Stomach (tissue), 4 donors: ENCODE data around the gene ERCC6.

Experiments used
- EP300 ChIP-seq: sonication (generic); formaldehyde crosslinking; IDR thresholded peaks from one replicate; pipeline ENCODE4 v1.6.1; 2017; ENCODE audit warnings: antibody characterized with exemption
- POLR2A ChIP-seq, 4 donors: fragments of 450-650 bp; IDR thresholded peaks; one replicate each; pipeline ENCODE4 v1.6.1; 2016; ENCODE audit warnings: antibody characterized with exemption in 4 of 4, control low read depth in 2 of 4, mild to moderate bottlenecking in 1 of 4, moderate library complexity in 1 of 4
- POLR2AphosphoS5 ChIP-seq, 3 donors: sonication (generic); formaldehyde crosslinking; IDR thresholded peaks; one replicate each; pipeline ENCODE4 v1.6.1; 2016; ENCODE audit warnings: antibody characterized with exemption in 3 of 3
- TF ChIP-seq, protein P1 (sequence below), 7 experiments: fragments of 450-650 bp in 4 of 7; fragments of 200-600 bp in 3 of 7; sonication (generic) in 3 of 7; IDR thresholded peaks; one replicate each; pipeline ENCODE4 v1.5.1; 2016 to 2019; ENCODE audit warnings: antibody characterized with exemption in 7 of 7, control low read depth in 2 of 7, mild to moderate bottlenecking in 1 of 7

DNA sequence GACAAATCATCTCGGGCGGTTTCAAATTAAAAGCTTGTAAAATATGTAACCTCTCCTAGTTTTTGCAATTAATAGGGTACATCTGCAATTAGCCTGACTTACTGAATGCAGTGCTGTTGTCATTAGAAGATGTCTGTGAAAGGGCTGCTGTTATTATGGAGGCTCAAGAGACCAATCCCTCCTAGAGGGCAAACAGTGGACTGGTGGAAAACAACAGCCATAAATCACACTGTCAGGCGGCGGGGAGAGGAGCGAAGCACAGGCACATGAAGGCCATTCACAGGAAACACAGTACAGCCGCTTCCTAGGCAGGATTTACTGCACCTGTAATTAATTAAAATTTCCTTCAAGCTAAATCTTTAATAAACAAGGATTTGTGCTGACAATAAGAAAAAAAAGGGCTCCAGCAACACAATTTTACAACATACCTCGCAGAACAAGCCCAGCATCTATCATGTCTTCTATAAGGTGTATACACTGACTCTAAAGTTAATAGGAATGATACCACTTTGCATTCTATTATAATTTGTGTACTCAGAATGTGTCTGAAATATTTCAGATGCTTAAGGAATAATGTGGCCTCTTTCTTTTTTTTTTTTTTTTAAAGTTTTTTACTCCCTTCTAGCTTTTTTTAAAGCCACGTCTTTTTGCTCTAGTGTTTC, 50.7 kb downstream of the ERCC6 start:
- TF ChIP-seq, protein P1, sequence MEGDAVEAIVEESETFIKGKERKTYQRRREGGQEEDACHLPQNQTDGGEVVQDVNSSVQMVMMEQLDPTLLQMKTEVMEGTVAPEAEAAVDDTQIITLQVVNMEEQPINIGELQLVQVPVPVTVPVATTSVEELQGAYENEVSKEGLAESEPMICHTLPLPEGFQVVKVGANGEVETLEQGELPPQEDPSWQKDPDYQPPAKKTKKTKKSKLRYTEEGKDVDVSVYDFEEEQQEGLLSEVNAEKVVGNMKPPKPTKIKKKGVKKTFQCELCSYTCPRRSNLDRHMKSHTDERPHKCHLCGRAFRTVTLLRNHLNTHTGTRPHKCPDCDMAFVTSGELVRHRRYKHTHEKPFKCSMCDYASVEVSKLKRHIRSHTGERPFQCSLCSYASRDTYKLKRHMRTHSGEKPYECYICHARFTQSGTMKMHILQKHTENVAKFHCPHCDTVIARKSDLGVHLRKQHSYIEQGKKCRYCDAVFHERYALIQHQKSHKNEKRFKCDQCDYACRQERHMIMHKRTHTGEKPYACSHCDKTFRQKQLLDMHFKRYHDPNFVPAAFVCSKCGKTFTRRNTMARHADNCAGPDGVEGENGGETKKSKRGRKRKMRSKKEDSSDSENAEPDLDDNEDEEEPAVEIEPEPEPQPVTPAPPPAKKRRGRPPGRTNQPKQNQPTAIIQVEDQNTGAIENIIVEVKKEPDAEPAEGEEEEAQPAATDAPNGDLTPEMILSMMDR (IDR thresholded peaks at IDR 0.05) = no peak
- TF ChIP-seq POLR2A (IDR thresholded peaks at IDR 0.05) (no peak), EP300 (no peak), POLR2AphosphoS5 (IDR thresholded peaks at IDR 0.05) (no peak)
